GM19324 (cell line): ENCODE results near the gene BRCC3.
"Not testable (repeated sequence)": the region's sequence is repeated elsewhere in the genome, so short reads cannot be mapped to it uniquely, and the experiment has no call there.

Experiments used
- ATAC-seq: cut with Tn5 transposase; IDR thresholded peaks from one replicate; pipeline ENCODE4 v1.9.1; 2021; ENCODE audit warnings: mild to moderate bottlenecking, moderate library complexity; ENCODE audit not compliant: unreplicated experiment, low FRiP score

BRCC3 gene

GRCh38 chrX:155143959-155144548 lies 72.7 kb downstream of the BRCC3 start:
- no peak for ATAC-seq

GRCh38 chrX:155144926-155145325 lies 73.6 kb downstream of the BRCC3 start:
- ATAC-seq, result no peak

- ATAC-seq, result not testable (repeated sequence)
Measured at GRCh38 chrX:155147612-155148011, 76.3 kb downstream of the BRCC3 start.

- ATAC-seq, result not testable (repeated sequence)
Measured at GRCh38 chrX:155148166-155148565, 76.9 kb downstream of the BRCC3 start.

GRCh38 chrX:155148724-155149537 lies 77.6 kb downstream of the BRCC3 start:
- no peak for ATAC-seq

GRCh38 chrX:155169881-155170280 lies 98.6 kb downstream of the BRCC3 start:
- ATAC-seq, result no peak
